HG02938 (cell line): ENCODE measurements around the gene TEX54.

Experiments used
- ATAC-seq: cut with Tn5 transposase; IDR thresholded peaks from one replicate; pipeline ENCODE4 v1.9.1; 2021; ENCODE audit warnings: mild to moderate bottlenecking, moderate library complexity; ENCODE audit not compliant: unreplicated experiment

TEX54 gene

GRCh38 chr11:62789576-62789975, 43.1 kb downstream of the TEX54 start:
- ATAC-seq: no peak

GRCh38 chr11:62788991-62789390, 43.6 kb downstream of the TEX54 start:
- no peak for ATAC-seq

GRCh38 chr11:62787005-62787759, 45.5 kb downstream of the TEX54 start, which contains the start of gene TMEM179B:
Gene TMEM179B (plus strand): TSS chr11:62787402. CDS start chr11:62787432, 30 bp downstream.
- peak; percentile 66 for ATAC-seq

- peak; percentile 61 for ATAC-seq
Measured at GRCh38 chr11:62786318-62787004, 46.2 kb downstream of the TEX54 start.

- no peak for ATAC-seq
Measured at GRCh38 chr11:62782753-62783152, 49.9 kb downstream of the TEX54 start.
